Thyroid gland (tissue), 4 donors: ENCODE measurements around the gene ARL16.

Experiments used
- POLR2A ChIP-seq, 2 donors: fragments of 450-650 bp; IDR thresholded peaks; one replicate each; pipeline ENCODE4 v1.6.1; 2017; ENCODE audit warnings: antibody characterized with exemption in 2 of 2, mild to moderate bottlenecking in 2 of 2, moderate library complexity in 1 of 2
- TF ChIP-seq, protein P1 (sequence below), 6 experiments: fragments of 200-600 bp in 3 of 6; fragments of 450-650 bp in 3 of 6; sonication (generic) in 3 of 6; IDR thresholded peaks; one replicate each; pipeline ENCODE4 v1.5.1; 2016 to 2019; ENCODE audit warnings: antibody characterized with exemption in 6 of 6, mild to moderate bottlenecking in 2 of 6, inconsistent platforms in 1 of 6, moderate library complexity in 1 of 6

DNA sequence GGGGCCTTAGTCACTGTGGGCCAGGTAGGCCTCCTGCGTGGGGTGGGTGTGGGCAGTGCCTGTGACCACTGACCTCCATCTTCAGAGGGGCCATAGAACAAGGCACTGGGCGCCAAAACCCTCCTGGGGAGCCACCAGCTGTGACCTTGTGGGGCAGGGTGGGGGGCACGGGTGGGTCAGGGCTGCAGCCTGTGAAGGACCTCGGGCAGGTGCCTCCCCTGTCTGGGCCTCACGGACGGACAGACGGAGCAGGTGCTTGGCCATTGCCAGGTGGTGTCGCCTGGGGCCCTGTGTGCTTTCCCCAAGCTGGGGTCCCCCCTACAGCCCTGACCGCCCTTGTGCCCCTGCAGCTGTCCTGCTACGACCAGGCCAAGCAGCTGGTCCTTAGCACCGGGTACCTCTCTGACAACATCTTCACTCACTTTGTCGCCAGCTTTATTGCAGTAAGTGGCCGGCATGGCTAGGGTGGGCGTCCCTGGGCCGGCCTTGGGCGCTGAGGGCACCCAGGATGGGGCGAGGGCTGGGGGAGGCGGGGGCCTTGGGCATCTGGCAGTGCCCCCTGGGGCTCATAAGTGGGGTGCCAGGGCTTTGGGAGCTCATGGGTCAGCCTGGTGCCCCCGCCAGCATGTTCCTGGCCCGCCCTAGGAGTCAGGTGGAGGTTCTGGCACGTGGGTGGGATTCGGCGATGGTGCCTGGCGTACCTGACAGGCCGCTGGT, 33.6 kb upstream of the ARL16 start:
- no peak for TF ChIP-seq POLR2A (IDR thresholded peaks at IDR 0.05)
- TF ChIP-seq, protein P1, sequence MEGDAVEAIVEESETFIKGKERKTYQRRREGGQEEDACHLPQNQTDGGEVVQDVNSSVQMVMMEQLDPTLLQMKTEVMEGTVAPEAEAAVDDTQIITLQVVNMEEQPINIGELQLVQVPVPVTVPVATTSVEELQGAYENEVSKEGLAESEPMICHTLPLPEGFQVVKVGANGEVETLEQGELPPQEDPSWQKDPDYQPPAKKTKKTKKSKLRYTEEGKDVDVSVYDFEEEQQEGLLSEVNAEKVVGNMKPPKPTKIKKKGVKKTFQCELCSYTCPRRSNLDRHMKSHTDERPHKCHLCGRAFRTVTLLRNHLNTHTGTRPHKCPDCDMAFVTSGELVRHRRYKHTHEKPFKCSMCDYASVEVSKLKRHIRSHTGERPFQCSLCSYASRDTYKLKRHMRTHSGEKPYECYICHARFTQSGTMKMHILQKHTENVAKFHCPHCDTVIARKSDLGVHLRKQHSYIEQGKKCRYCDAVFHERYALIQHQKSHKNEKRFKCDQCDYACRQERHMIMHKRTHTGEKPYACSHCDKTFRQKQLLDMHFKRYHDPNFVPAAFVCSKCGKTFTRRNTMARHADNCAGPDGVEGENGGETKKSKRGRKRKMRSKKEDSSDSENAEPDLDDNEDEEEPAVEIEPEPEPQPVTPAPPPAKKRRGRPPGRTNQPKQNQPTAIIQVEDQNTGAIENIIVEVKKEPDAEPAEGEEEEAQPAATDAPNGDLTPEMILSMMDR (IDR thresholded peaks at IDR 0.05): no peak
